Gastroesophageal sphincter (tissue), 3 donors: Measurements from ENCODE around the gene TMEM209.

Source experiments
- CTCF ChIP-seq, 4 experiments: fragments of 200-600 bp in 2 of 4; fragments of 450-650 bp in 2 of 4; sonication (generic) in 1 of 4; IDR thresholded peaks; one replicate each; pipeline ENCODE4 v1.5.1; 2017 to 2019; ENCODE audit warnings: antibody characterized with exemption in 4 of 4, mild to moderate bottlenecking in 2 of 4, moderate library complexity in 2 of 4
- POLR2A ChIP-seq, 2 donors: fragments of 450-650 bp; IDR thresholded peaks; one replicate each; pipeline ENCODE4 v1.6.1; 2017; ENCODE audit warnings: antibody characterized with exemption in 2 of 2, mild to moderate bottlenecking in 2 of 2, moderate library complexity in 1 of 2
- POLR2AphosphoS5 ChIP-seq: sonication (generic); formaldehyde crosslinking; IDR thresholded peaks from one replicate; pipeline ENCODE4 v1.6.1; 2017; ENCODE audit warnings: antibody characterized with exemption

GRCh38 chr7:130148561-130148960 is 56.6 kb downstream of the TMEM209 start:
- TF ChIP-seq POLR2A (IDR thresholded peaks at IDR 0.05) (no peak), CTCF (IDR thresholded peaks at IDR 0.05) (no peak), POLR2AphosphoS5 (no peak)
